Transverse colon (tissue), 4 donors: Measurements from ENCODE around the gene CDK19. TPM values are rescaled to one million over a fixed set of nuclear protein-coding genes. Genes with fewer than 3 reads are reported as not detected.
"Not testable (repeated sequence)": the region's sequence is repeated elsewhere in the genome, so short reads cannot be mapped to it uniquely, and the experiment has no call there.

Experiments
- DNase-seq: peaks from one replicate; pipeline ENCODE4 v3.0.0-alpha.2; 2019
- H3K27ac ChIP-seq, 4 donors: fragments of 200-600 bp; sonication (generic); 2 replicates each; pipeline ENCODE4 v1.5.1; 2016 to 2018; ENCODE audit warnings: inconsistent platforms in 4 of 4
- H3K27me3 ChIP-seq: fragments of 200-600 bp; sonication (generic); 2 replicates; pipeline ENCODE4 v1.5.1; 2017; ENCODE audit warnings: inconsistent platforms
- H3K36me3 ChIP-seq, 4 donors: fragments of 200-600 bp; sonication (generic); 2 replicates each; pipeline ENCODE4 v1.5.1; 2017 to 2019; ENCODE audit warnings: inconsistent platforms in 4 of 4
- H3K4me1 ChIP-seq, 4 donors: fragments of 200-600 bp; sonication (generic); 2 replicates each; pipeline ENCODE4 v1.5.1; 2017 to 2020; ENCODE audit warnings: inconsistent platforms in 4 of 4
- H3K4me3 ChIP-seq, 4 donors: fragments of 200-600 bp; sonication (generic); 1 replicate in 1 of 4; 2 replicates in 3 of 4; pipeline versions ENCODE4 v1.5.1 to v1.6.1; 2017 to 2019; ENCODE audit warnings: inconsistent platforms in 4 of 4
- H3K9me3 ChIP-seq, 2 donors: fragments of 200-600 bp; sonication (generic); 2 replicates each; pipeline ENCODE4 v1.5.1; 2017 to 2019; ENCODE audit warnings: inconsistent platforms in 2 of 2
- EP300 ChIP-seq: sonication (generic); formaldehyde crosslinking; IDR thresholded peaks from one replicate; pipeline ENCODE4 v1.6.1; 2017; ENCODE audit warnings: antibody characterized with exemption, low read depth
- POLR2A ChIP-seq: fragments of 450-650 bp; IDR thresholded peaks from one replicate; pipeline ENCODE4 v1.6.1; 2016; ENCODE audit warnings: antibody characterized with exemption, mild to moderate bottlenecking, moderate library complexity
- POLR2AphosphoS5 ChIP-seq, 3 donors: sonication (generic); formaldehyde crosslinking; IDR thresholded peaks; one replicate each; pipeline ENCODE4 v1.6.1; 2016; ENCODE audit warnings: antibody characterized with exemption in 3 of 3
- WGBS, 2 donors: methylation state at CpG; one replicate each; pipeline ENCODE4 v1.1.5; 2018; ENCODE audit warnings: low coverage in 1 of 2; 5-methylcytosine and 5-hydroxymethylcytosine counted together
- in situ Hi-C, 4 donors: fragments of 200-750 bp; cut with MboI; loops; one replicate each; pipeline versions ENCODE4 v1.15.0 to v1.15.1; 2017; ENCODE audit warnings: low sequenced_read_pairs in 3 of 4, low pct_ligation_motif_present in 1 of 4, low pct_unique_long_range_greater_than_20kb in 1 of 4
- intact Hi-C: fragments of 100-400 bp; cut with DNase I; formaldehyde crosslinking; loops from one replicate; pipeline ENCODE4 v1.15.1; 2023; ENCODE audit warnings: low total_unique reads
- total RNA-seq, 4 donors: library from RNA; depleted of rRNA; stranded (reverse); fragments of >200 nt; gene quantifications; one replicate each; pipeline ENCODE4 v1.1.0, GENCODE V29; 2016
- TF ChIP-seq, protein P1 (sequence below), 5 experiments: fragments of 200-600 bp in 3 of 5; fragments of 450-650 bp in 2 of 5; sonication (generic) in 3 of 5; IDR thresholded peaks; 1 replicate in 2 of 5; 2 replicates in 3 of 5; pipeline ENCODE4 v1.5.1; 2016 to 2017; ENCODE audit warnings: antibody characterized with exemption in 5 of 5, inconsistent platforms in 3 of 5, mild to moderate bottlenecking in 2 of 5, moderate library complexity in 1 of 5

Gene CDK19
- total RNA-seq, 4 donors from 2014 or later, result 7.0 to 18.6 (median 14.7) TPM

DNA sequence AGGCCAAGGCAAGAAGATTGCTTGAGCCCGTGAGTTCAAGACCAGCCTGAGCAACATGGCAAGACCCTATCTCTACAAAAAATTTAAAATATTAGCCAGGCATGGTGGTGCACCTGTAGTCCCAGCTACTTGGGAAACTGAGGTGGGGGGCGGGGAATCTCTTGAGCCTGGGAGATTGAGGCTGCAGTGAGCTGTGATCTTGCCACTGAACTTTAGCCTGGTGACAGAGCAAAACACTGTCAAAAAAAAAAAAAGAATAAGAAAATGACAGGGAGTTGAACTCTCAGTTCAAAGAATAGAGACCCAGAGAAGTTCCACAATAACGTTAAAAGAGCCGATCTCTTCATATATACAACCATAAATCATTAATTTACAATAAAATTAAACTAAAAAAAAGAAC is 34.5 kb upstream of the CDK19 start:
- DNase-seq, result no peak
- intact Hi-C loops, result no loop called here
- TF ChIP-seq POLR2AphosphoS5 (IDR thresholded peaks at IDR 0.05) (no peak), EP300 (no peak), POLR2A (no peak)
- TF ChIP-seq, protein P1, sequence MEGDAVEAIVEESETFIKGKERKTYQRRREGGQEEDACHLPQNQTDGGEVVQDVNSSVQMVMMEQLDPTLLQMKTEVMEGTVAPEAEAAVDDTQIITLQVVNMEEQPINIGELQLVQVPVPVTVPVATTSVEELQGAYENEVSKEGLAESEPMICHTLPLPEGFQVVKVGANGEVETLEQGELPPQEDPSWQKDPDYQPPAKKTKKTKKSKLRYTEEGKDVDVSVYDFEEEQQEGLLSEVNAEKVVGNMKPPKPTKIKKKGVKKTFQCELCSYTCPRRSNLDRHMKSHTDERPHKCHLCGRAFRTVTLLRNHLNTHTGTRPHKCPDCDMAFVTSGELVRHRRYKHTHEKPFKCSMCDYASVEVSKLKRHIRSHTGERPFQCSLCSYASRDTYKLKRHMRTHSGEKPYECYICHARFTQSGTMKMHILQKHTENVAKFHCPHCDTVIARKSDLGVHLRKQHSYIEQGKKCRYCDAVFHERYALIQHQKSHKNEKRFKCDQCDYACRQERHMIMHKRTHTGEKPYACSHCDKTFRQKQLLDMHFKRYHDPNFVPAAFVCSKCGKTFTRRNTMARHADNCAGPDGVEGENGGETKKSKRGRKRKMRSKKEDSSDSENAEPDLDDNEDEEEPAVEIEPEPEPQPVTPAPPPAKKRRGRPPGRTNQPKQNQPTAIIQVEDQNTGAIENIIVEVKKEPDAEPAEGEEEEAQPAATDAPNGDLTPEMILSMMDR (IDR thresholded peaks at IDR 0.05), result no peak
- Histone ChIP-seq H3K27ac (no peak overlapping the region), H3K4me3 (no peak overlapping the region), H3K4me1 (no peaks in the 10 kb centered on the region), H3K9me3 (no peaks in the 10 kb centered on the region), H3K36me3 (no peaks in the 10 kb centered on the region), H3K27me3 (no peaks in the 10 kb centered on the region)
- in situ Hi-C loops, result no loop called here
- 74% methylated on average over 4 of the region's 4 CpGs for WGBS, 2 donors

GRCh38 chr6:110841266-110841665 is 26.0 kb upstream of the CDK19 start:
- Histone ChIP-seq H3K36me3 (no peaks in the 10 kb centered on the region), H3K27ac (no peak overlapping the region), H3K4me3 (no peak overlapping the region), H3K27me3 (no peaks in the 10 kb centered on the region), H3K4me1 (no peaks in the 10 kb centered on the region), H3K9me3 (no peaks in the 10 kb centered on the region)
- WGBS, 2 donors, result 88 to 91% methylated on average over 5 to 6 of the region's 6 CpGs
- TF ChIP-seq EP300 (no peak), POLR2A (no peak), POLR2AphosphoS5 (IDR thresholded peaks at IDR 0.05) (no peak)
- TF ChIP-seq, protein P1 (IDR thresholded peaks at IDR 0.05), result no peak
- DNase-seq, result no peak
- intact Hi-C loops, result no loop called here
- in situ Hi-C loops, result no loop called here

DNA sequence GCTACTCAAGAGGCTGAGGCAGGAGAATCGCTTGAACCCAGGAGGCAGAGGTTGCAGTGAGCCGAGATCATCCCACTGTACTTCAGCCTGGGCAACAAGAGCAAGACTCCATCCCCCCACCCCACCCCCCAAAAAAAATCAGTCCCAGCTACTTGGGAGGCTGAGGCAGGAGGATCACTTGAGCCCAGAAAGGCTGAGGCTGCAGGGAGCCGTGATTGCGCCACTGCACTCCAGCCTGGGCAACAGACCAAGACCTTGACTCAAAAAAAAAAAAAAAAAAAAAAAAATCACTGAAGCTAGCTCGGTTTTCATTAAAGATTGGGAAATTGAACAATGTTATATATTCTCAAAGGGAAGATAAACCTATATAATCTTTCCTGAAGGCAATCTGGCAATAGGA is 20.5 kb upstream of the CDK19 start:
- intact Hi-C loops, H3K27me3 ChIP-seq, DNase-seq, H3K9me3 ChIP-seq, H3K27ac ChIP-seq, H3K4me3 ChIP-seq, H3K36me3 ChIP-seq, H3K4me1 ChIP-seq, in situ Hi-C loops: not testable (repeated sequence)
- 80% methylated on average over 5 of the region's 5 CpGs; no CpG with 5 or more reads in 1 of the 2 donors for WGBS, 2 donors

- intact Hi-C loops, result no loop called here
- Histone ChIP-seq H3K27me3 (no peaks in the 10 kb centered on the region), H3K4me3 (no peak overlapping the region), H3K4me1 (no peaks in the 10 kb centered on the region), H3K36me3 (no peaks in the 10 kb centered on the region), H3K9me3 (no peaks in the 10 kb centered on the region), H3K27ac (no peak overlapping the region)
- no peak for TF ChIP-seq EP300
- no peak for TF ChIP-seq POLR2AphosphoS5 (IDR thresholded peaks at IDR 0.05)
- TF ChIP-seq POLR2A, result no peak
- TF ChIP-seq, protein P1 (IDR thresholded peaks at IDR 0.05), result no peak
- in situ Hi-C loops, result no loop called here
- WGBS, 2 donors, result 87 to 91% methylated on average over 6 of the region's 6 CpGs
- no peak for DNase-seq
These were observed 18.6 kb upstream of the CDK19 start for GRCh38 chr6:110833831-110834230.

GRCh38 chr6:110831405-110831804 is 16.1 kb upstream of the CDK19 start:
- no peak for DNase-seq
- intact Hi-C loops (no loop called here), in situ Hi-C loops (no loop called here)
- no peaks in the 10 kb centered on the region for H3K9me3 ChIP-seq
- WGBS, 2 donors, result 91 to 94% methylated on average over 4 to 6 of the region's 6 CpGs
- H3K4me1 ChIP-seq, result no peaks in the 10 kb centered on the region
- no peaks in the 10 kb centered on the region for H3K36me3 ChIP-seq
- TF ChIP-seq POLR2A (no peak), POLR2AphosphoS5 (IDR thresholded peaks at IDR 0.05) (no peak), EP300 (no peak)
- TF ChIP-seq, protein P1 (IDR thresholded peaks at IDR 0.05), result no peak
- H3K27me3 ChIP-seq, result no peaks in the 10 kb centered on the region
- no peak overlapping the region for H3K27ac ChIP-seq
- no peak overlapping the region for H3K4me3 ChIP-seq
